ENCODE data around the gene FHOD3.

Gene FHOD3

DNA sequence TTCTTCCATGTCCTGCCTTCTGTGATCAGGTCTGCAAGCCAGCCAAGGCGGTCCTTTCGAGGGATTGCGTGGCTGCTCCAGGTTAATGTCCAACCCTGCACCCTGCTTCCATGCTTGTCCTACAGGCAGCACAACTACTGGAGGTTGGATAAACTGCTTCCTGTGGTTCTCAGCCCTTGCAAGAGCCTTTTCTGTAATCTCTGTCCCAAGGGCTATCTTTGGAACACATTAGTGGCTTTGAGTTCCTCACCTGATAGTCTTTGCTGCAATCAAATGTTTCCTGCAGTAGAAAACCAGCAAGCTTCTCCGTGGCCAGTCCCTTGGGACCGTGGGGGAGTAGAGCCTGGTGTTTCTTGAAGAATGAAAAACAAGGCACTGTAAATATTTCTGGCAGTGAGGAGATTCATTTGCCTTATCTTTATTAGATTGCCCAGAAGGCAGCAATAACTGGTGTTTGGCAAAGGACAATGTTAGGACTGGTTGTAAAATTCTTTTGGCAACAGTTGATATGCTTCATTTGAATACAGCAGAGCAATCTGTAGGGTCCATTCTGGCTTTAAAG is 214.4 kb downstream of the FHOD3 start:
- Histone ChIP-seq H3K36me3 (ENCODE audit: control insufficient read depth in 1 of 2, insufficient read depth in 2 of 2, low read length in 2 of 2) (no peaks in the 10 kb centered on the region), H3K4me3 (ENCODE audit: low read depth in 1 of 2, low read length in 2 of 2) (no peak overlapping the region), H3K4me1 (ENCODE audit: control insufficient read depth in 1 of 2, insufficient read depth in 2 of 2, low read length in 2 of 2) (no peaks in the 10 kb centered on the region)

DNA sequence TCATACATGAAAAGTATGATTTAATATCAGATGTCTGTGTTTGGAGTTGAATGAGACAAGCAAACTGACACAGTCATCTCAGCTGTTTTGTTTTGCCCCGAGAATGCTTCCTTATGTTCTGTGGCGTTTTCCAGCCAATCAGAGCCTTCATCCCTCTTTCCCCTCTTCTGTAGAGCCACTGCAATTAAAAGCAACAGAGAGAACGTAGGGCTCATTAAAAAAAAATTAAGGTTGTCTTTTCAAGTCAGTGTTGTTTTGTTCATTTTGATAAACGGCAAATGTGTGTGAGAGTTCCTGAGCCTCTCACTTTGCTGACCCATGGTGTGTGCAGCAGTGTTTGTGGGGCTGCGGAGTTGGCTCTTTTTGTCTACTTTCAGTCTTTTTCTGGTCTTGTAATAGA is 216.0 kb downstream of the FHOD3 start:
- Histone ChIP-seq H3K27me3 (ENCODE audit: low read depth, low read length) (no peaks in the 10 kb centered on the region), H3K27ac (ENCODE audit: low read length) (no peak overlapping the region), H3K4me3 (ENCODE audit: low read depth in 1 of 2, low read length in 2 of 2) (no peak overlapping the region), H3K36me3 (ENCODE audit: control insufficient read depth in 1 of 2, insufficient read depth in 2 of 2, low read length in 2 of 2) (no peaks in the 10 kb centered on the region), H3K9me3 (ENCODE audit: control insufficient read depth in 1 of 2, low read length in 2 of 2) (no peaks in the 10 kb centered on the region), H3K4me1 (ENCODE audit: control insufficient read depth in 1 of 2, insufficient read depth in 2 of 2, low read length in 2 of 2) (no peaks in the 10 kb centered on the region)

More for the DNA sequence above, 214.4 kb downstream of the FHOD3 start:
- Histone ChIP-seq H3K27me3 (ENCODE audit: low read depth, low read length) (no peaks in the 10 kb centered on the region), H3K9me3 (ENCODE audit: control insufficient read depth in 1 of 2, low read length in 2 of 2) (no peaks in the 10 kb centered on the region), H3K27ac (ENCODE audit: low read length) (no peak overlapping the region)

DNA sequence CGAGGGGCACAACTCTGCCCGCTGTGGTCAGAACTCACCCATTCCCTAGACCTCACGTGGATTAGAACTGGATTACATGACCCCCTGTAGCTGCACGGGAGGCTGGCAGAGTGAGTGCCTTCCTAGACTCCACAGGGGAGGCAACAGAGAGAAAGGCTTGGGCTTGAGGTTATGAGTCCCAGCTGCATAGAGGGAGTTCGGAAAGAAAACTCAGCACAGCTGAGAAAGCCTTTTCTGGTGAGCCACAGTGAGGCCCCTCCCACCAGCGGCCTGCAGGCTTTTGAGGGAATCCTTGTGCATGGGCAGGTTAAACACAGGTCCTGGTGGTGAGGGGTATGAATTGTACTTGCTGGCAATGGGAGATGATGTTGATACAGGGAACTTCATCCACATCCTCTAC is 217.3 kb downstream of the FHOD3 start:
- Histone ChIP-seq H3K9me3 (ENCODE audit: control insufficient read depth in 1 of 2, low read length in 2 of 2) (no peaks in the 10 kb centered on the region), H3K27ac (ENCODE audit: low read length) (no peak overlapping the region), H3K27me3 (ENCODE audit: low read depth, low read length) (no peaks in the 10 kb centered on the region), H3K4me1 (ENCODE audit: control insufficient read depth in 1 of 2, insufficient read depth in 2 of 2, low read length in 2 of 2) (no peaks in the 10 kb centered on the region), H3K4me3 (ENCODE audit: low read depth in 1 of 2, low read length in 2 of 2) (no peak overlapping the region), H3K36me3 (ENCODE audit: control insufficient read depth in 1 of 2, insufficient read depth in 2 of 2, low read length in 2 of 2) (no peaks in the 10 kb centered on the region)

DNA sequence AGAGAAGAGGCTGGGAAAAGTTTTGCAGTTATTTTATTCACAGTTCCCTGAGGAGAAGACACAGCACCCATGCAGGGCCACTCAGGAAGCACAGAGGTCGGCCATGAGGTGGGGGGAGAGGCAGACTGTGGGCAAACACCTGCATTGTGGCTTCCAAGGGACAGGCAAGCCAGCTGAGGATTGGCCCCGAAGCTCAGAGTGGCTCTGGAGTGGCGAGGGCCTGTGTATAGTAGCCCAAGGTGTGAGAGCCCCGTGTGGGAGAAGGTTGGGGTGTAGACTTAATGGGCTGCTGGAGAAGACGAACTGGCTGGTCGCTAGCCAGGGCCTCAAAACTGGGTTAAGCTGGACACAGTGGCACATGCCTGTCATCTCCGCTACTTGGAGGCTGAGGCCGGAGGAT is 218.7 kb downstream of the FHOD3 start:
- Histone ChIP-seq H3K27me3 (ENCODE audit: low read depth, low read length) (no peaks in the 10 kb centered on the region), H3K9me3 (ENCODE audit: control insufficient read depth in 1 of 2, low read length in 2 of 2) (no peaks in the 10 kb centered on the region), H3K4me1 (ENCODE audit: control insufficient read depth in 1 of 2, insufficient read depth in 2 of 2, low read length in 2 of 2) (no peaks in the 10 kb centered on the region), H3K36me3 (ENCODE audit: control insufficient read depth in 1 of 2, insufficient read depth in 2 of 2, low read length in 2 of 2) (no peaks in the 10 kb centered on the region), H3K27ac (ENCODE audit: low read length) (no peak overlapping the region), H3K4me3 (ENCODE audit: low read depth in 1 of 2, low read length in 2 of 2) (no peak overlapping the region)

DNA sequence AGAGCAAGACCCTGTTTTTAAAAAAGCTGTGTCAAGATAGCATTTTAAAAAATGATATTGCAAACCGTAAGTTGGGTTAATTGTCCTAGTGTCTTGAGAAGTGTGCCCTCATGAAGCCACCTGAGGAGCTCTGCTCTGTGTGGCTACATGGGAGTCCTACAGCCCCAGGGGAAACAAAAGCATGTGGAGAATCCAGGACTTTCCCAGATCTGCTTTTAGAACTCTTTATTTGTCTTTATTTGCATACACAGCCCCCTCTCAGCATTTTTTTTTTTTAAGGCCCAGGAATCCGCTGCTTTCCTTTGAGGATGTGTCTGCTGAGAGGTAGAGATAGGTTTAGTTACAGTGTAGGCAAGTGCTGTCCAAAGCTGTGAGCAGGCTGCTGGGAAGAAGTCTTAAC is 219.2 kb downstream of the FHOD3 start:
- no peak overlapping the region for H3K27ac ChIP-seq (ENCODE audit: low read length)
- H3K4me1 ChIP-seq (ENCODE audit: control insufficient read depth in 1 of 2, insufficient read depth in 2 of 2, low read length in 2 of 2), result no peaks in the 10 kb centered on the region
- no peaks in the 10 kb centered on the region for H3K9me3 ChIP-seq (ENCODE audit: control insufficient read depth in 1 of 2, low read length in 2 of 2)
- no peak overlapping the region for H3K4me3 ChIP-seq (ENCODE audit: low read depth in 1 of 2, low read length in 2 of 2)
- H3K36me3 ChIP-seq (ENCODE audit: control insufficient read depth in 1 of 2, insufficient read depth in 2 of 2, low read length in 2 of 2), result no peaks in the 10 kb centered on the region
- no peaks in the 10 kb centered on the region for H3K27me3 ChIP-seq (ENCODE audit: low read depth, low read length)

DNA sequence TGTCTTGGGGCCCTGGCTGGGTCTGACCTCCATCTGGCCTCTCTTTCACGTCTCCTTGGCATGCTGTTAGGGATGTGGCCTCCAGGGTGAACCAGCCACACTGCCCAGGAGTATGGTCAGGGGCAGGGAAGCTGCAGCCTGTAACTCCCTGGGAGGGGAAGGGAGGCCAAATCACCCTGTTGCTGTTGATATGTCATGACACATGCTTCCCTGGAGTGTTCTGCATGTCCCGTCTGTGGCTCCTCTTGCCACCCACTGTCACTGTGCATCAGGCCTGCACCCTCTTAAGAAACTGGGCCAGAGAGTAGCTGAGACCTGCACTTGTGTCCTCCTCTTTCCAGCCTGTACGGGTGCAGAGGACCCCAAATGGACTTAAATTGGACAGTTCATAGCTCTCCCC is 221.3 kb downstream of the FHOD3 start:
- Histone ChIP-seq H3K36me3 (ENCODE audit: control insufficient read depth in 1 of 2, insufficient read depth in 2 of 2, low read length in 2 of 2) (no peaks in the 10 kb centered on the region), H3K4me1 (ENCODE audit: control insufficient read depth in 1 of 2, insufficient read depth in 2 of 2, low read length in 2 of 2) (no peaks in the 10 kb centered on the region), H3K4me3 (ENCODE audit: low read depth in 1 of 2, low read length in 2 of 2) (no peak overlapping the region), H3K27ac (ENCODE audit: low read length) (no peak overlapping the region), H3K27me3 (ENCODE audit: low read depth, low read length) (no peaks in the 10 kb centered on the region), H3K9me3 (ENCODE audit: control insufficient read depth in 1 of 2, low read length in 2 of 2) (no peaks in the 10 kb centered on the region)

DNA sequence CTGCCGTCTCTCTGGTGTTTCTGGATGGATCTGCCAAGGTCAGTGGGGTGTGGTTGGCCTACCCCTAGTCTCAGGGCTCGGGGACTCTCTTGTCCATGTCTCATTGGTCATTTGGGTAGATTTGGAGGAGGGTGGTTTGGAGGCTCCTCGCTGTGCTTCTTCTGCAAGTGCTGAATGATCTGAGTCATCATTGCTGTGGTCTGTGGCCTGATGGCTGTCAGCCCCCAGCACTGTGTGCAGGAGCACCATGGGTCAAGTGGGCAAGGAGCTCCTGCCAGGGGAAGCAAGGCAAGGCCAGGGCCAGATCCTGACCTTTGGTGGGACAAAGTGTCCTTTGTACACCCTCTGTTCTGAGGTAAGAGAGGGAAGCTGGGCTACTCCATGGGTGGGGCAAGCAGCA is 221.8 kb downstream of the FHOD3 start:
- no peak overlapping the region for H3K4me3 ChIP-seq (ENCODE audit: low read depth in 1 of 2, low read length in 2 of 2)
- H3K9me3 ChIP-seq (ENCODE audit: control insufficient read depth in 1 of 2, low read length in 2 of 2), result no peaks in the 10 kb centered on the region
- no peaks in the 10 kb centered on the region for H3K27me3 ChIP-seq (ENCODE audit: low read depth, low read length)
- H3K27ac ChIP-seq (ENCODE audit: low read length), result no peak overlapping the region
- H3K36me3 ChIP-seq (ENCODE audit: control insufficient read depth in 1 of 2, insufficient read depth in 2 of 2, low read length in 2 of 2), result no peaks in the 10 kb centered on the region
- no peaks in the 10 kb centered on the region for H3K4me1 ChIP-seq (ENCODE audit: control insufficient read depth in 1 of 2, insufficient read depth in 2 of 2, low read length in 2 of 2)

DNA sequence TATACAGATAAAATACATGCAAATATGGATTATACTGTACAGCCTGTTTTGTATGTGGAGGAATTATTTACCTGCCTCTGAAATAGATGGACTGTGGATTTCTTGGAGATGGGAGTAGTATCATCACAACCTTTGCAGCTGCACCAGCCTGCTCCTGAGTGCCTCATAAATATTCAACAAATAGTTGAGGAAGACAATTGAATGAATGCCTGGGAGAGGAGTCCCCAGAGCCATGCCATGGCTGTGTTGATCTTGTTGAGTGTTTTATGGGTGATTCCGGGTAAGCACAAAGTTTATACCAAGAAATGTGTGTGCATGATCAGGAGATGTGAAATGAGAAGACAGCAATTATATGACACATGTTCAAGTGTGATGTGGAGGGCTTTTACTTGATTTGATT is 225.0 kb downstream of the FHOD3 start:
- no peaks in the 10 kb centered on the region for H3K4me1 ChIP-seq (ENCODE audit: control insufficient read depth in 1 of 2, insufficient read depth in 2 of 2, low read length in 2 of 2)
- no peak overlapping the region for H3K4me3 ChIP-seq (ENCODE audit: low read depth in 1 of 2, low read length in 2 of 2)
- H3K9me3 ChIP-seq (ENCODE audit: control insufficient read depth in 1 of 2, low read length in 2 of 2), result no peaks in the 10 kb centered on the region
- H3K27ac ChIP-seq (ENCODE audit: low read length), result no peak overlapping the region
- H3K36me3 ChIP-seq (ENCODE audit: control insufficient read depth in 1 of 2, insufficient read depth in 2 of 2, low read length in 2 of 2), result no peaks in the 10 kb centered on the region
- H3K27me3 ChIP-seq (ENCODE audit: low read depth, low read length), result no peaks in the 10 kb centered on the region

DNA sequence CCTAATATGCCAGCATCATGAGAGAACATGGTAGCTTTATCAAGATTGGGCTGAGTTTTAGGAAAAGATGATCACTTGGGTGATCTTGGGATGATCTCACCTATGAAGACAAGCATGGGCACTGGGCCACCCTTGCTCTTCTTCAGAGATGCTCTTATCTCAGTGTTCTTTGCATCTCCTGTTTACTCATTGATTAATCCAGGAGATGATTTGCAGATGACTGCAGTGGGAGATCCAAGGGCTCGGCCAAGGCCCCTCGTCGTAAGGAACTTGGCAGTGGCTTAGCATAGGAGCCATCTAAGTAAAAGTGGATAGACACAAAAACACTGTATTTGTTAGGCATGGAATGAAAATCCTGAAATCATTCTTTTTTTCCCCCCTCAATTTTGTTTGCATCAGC is 228.4 kb downstream of the FHOD3 start:
- no peaks in the 10 kb centered on the region for H3K36me3 ChIP-seq (ENCODE audit: control insufficient read depth in 1 of 2, insufficient read depth in 2 of 2, low read length in 2 of 2)
- H3K4me3 ChIP-seq (ENCODE audit: low read depth in 1 of 2, low read length in 2 of 2), result no peak overlapping the region
- no peak overlapping the region for H3K27ac ChIP-seq (ENCODE audit: low read length)
- no peaks in the 10 kb centered on the region for H3K4me1 ChIP-seq (ENCODE audit: control insufficient read depth in 1 of 2, insufficient read depth in 2 of 2, low read length in 2 of 2)
- no peaks in the 10 kb centered on the region for H3K27me3 ChIP-seq (ENCODE audit: low read depth, low read length)
- H3K9me3 ChIP-seq (ENCODE audit: control insufficient read depth in 1 of 2, low read length in 2 of 2), result no peaks in the 10 kb centered on the region

DNA sequence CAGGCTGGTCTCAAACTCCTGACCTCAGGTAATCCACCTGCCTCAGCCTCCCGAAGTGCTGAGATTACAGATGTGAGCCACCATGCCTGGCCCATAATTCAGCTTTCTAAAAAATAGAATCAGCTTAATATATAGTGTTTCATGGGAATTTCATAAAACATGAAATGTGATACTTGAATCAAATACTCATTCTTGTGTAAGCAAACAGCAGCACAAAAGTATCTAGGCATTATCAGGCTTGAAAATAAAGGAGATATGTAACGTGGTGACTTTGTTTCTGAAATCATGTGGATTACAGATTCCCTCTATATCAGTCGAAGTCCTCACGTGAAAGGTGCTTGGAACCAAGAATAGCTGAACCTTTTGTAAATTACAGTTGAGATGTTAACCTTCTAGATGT is 229.1 kb downstream of the FHOD3 start:
- Histone ChIP-seq H3K27me3 (ENCODE audit: low read depth, low read length) (no peaks in the 10 kb centered on the region), H3K4me1 (ENCODE audit: control insufficient read depth in 1 of 2, insufficient read depth in 2 of 2, low read length in 2 of 2) (no peaks in the 10 kb centered on the region), H3K4me3 (ENCODE audit: low read depth in 1 of 2, low read length in 2 of 2) (no peak overlapping the region), H3K36me3 (ENCODE audit: control insufficient read depth in 1 of 2, insufficient read depth in 2 of 2, low read length in 2 of 2) (no peaks in the 10 kb centered on the region), H3K9me3 (ENCODE audit: control insufficient read depth in 1 of 2, low read length in 2 of 2) (no peaks in the 10 kb centered on the region), H3K27ac (ENCODE audit: low read length) (no peak overlapping the region)

DNA sequence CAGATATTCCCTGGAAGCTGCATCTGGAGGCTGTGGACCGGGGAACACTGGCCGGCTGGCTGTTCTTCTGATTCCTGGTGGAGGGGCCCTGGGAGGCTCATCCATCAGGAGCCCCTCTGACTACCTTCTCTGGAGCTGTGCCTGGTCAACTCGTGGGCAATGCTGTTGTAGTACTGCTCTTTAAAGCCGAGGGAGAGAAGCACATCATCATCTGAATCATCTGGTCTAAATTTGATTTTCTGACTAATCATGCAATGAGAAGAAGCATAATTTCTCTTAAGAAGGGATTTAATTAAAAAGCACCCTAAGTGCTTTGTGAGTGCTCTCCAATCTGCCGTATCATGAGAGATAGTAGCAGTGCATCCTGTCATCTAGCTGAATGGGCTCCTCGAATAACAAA is 229.5 kb downstream of the FHOD3 start:
- no peaks in the 10 kb centered on the region for H3K4me1 ChIP-seq (ENCODE audit: control insufficient read depth in 1 of 2, insufficient read depth in 2 of 2, low read length in 2 of 2)
- no peak overlapping the region for H3K27ac ChIP-seq (ENCODE audit: low read length)

DNA sequence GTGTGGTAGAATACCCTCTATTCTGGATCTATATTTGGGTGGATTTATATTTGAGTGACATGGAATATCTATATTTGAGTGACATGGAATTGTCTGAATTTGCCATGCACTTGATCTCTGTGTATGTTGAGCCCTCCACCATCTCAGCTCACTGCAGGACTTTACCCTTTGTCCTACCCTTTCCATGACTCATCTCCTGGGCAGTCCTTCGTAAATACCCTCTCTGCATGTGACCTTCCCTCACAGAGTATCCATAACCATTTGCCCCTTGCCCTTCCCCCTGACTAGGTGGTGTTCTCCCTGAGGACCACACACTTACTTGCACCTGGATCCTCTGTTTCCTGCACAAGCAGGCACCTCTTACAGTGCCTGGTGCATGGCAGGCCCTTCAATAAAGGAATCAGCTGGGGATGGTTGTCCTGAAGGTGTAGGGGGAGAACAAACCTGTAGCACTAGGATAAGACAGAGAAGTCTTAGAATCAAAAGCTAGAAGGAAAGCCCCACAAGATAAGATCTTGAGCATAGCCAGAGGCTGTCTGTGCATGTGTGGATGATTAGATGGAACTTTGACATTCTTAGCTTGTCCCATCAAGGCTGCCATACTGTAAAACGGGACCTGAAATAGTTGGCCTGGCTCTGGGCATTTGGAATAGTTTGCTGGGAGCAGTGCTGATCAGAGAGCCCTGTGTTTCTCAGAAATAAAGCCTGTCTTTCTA is 230.4 kb downstream of the FHOD3 start:
- Histone ChIP-seq H3K4me3 (ENCODE audit: low read depth in 1 of 2, low read length in 2 of 2) (no peak overlapping the region), H3K4me1 (ENCODE audit: control insufficient read depth in 1 of 2, insufficient read depth in 2 of 2, low read length in 2 of 2) (no peaks in the 10 kb centered on the region), H3K27me3 (ENCODE audit: low read depth, low read length) (no peaks in the 10 kb centered on the region), H3K9me3 (ENCODE audit: control insufficient read depth in 1 of 2, low read length in 2 of 2) (no peaks in the 10 kb centered on the region), H3K36me3 (ENCODE audit: control insufficient read depth in 1 of 2, insufficient read depth in 2 of 2, low read length in 2 of 2) (no peaks in the 10 kb centered on the region), H3K27ac (ENCODE audit: low read length) (no peak overlapping the region)

More for the DNA sequence above, 229.5 kb downstream of the FHOD3 start:
- no peaks in the 10 kb centered on the region for H3K27me3 ChIP-seq (ENCODE audit: low read depth, low read length)
- no peak overlapping the region for H3K4me3 ChIP-seq (ENCODE audit: low read depth in 1 of 2, low read length in 2 of 2)
- H3K9me3 ChIP-seq (ENCODE audit: control insufficient read depth in 1 of 2, low read length in 2 of 2), result no peaks in the 10 kb centered on the region
- H3K36me3 ChIP-seq (ENCODE audit: control insufficient read depth in 1 of 2, insufficient read depth in 2 of 2, low read length in 2 of 2), result no peaks in the 10 kb centered on the region
